Activated CD8-positive, alpha-beta memory T cell treated with anti-CD3 and anti-CD28 coated beads for 24 hours (primary cell): ENCODE measurements around the gene KCNH2.

Experiments
- DNase-seq: peaks from one replicate; pipeline ENCODE4 v3.0.0-alpha.2; 2020

Gene KCNH2

GRCh38 chr7:150901160-150902035 is 76.7 kb downstream of the KCNH2 start:
- no peak for DNase-seq

GRCh38 chr7:150900675-150901074 is 77.4 kb downstream of the KCNH2 start:
- no peak for DNase-seq

DNA sequence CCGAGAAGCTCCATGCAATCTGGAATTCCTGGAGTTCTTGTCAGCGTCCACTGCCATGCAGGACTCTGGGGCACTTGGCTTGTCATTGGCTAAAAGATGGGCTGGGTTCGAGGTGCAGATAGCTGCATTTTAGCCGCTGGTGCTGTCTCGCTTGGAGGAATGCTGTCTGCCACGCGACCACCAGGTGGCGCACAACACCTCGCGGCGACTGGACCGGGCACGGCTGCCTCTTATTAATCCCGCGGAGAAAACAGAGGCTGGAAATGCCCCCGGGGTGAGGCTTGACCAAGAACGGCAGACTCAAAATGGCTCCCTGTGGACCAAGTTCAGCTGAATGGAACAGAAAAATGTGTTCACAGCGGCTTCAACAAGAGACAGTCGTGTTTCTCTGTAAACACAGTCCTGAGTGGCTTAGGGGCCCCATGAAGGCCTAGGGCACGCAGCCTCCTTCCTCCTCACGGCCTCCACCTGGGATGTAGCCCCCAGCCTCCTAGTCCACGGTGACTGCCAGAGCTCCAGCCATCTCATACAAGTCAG is 79.6 kb downstream of the KCNH2 start:
- peak; percentile 94 for DNase-seq

- no peak for DNase-seq
These were observed 80.3 kb downstream of the KCNH2 start for GRCh38 chr7:150897502-150898474.

- DNase-seq: no peak
These were observed 81.4 kb downstream of the KCNH2 start for GRCh38 chr7:150896562-150897209.

DNA sequence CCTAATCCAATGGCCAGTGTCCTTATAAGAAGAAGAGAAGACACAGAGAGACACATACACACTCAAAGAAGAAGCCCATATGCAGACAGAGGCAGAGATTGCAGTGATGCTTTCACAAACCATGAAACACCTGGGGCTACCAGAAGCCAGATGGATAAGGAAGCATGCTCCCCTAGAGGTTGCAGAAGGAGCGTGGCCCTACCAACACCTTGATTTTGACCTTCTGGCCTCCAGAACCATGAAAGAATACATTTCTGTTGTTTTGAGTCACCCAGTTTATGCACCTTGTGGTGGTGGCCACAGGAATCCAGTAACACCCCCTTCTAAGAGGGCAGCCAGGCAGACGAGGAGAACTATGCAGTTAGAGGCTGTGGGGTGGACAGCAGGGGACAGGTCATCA is 82.3 kb downstream of the KCNH2 start:
- DNase-seq: no peak
